Suppressor macrophage treated with lipopolysaccharide for 4 hours (primary cell): Measurements from ENCODE around the gene TPP2.
A peak's percentile ranks its signal among the peaks of the same experiment; 100 is the strongest.

ENCODE experiments used
- DNase-seq: peaks from one replicate; pipeline ENCODE4 v3.0.0-alpha.2; 2020

The TPP2 gene

DNA sequence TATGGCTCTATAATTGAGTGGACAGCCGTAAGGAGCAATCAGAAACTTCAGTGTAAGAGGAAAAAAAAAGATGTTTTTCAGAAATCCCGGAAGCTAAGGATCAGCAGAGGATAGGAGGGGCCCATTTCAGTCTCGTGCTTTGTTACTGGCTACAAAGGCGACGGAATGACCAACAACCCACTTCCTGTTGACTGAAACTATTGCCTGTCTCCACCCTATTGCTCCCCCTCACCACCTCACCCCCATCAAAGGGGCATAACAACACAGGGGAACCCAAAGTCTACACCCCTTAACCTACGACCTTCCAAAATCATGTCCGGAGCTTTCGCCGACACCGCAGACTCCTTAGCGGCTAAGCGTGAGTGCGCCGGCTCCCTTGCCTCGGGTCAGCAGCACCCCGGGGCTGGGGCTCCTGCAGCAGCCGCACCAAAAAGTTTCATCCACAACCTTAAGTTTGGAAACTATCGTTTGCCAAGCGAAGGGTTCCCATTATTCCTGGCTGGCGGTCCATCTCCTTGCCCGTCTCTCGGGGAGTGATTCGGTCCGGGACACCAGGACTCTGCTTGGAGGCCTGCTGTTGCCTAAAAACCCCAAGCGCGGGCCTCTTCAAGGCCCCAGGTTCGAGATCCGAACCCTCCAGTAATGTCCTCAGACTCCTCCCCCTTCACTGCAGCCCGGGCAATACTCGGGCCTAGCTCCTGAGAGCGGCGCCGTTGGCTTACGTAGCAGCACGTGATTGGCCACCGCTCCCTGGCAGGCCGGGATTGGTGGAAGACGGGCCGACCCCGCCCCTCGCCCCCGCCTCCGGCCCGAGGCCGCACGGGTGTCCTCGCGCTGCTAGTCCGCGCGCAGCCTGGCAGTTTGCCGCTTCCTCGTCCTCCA is at the start of gene TPP2:
Gene TPP2, plus strand, starts transcription at position 840 of the 882 bp plus-strand sequence. CDS start 53 bp downstream, outside the sequence.
- peak; percentile 100 for DNase-seq

DNA sequence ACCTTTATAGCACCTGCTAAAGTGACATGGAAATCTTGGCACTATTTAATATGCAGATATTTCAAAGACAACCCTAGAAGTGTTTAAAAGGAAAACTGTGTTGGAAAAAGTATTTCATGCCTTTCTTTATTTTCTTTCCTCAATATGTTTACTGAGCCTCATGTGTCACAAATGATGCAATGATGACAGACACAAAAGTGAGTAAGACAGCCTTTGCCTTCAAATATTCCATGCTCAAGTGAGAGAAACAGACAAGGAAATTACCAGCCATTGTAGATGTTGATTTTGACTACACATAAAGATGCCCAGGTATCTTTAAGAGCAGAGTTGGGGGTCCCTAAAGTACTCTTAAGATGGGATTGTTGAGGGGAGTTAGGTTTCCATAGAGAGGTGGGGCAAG is 48.0 kb upstream of the TPP2 start:
- peak; percentile 5 for DNase-seq

- no peak for DNase-seq
These were observed 46.3 kb upstream of the TPP2 start for GRCh38 chr13:102550507-102550906.

DNA sequence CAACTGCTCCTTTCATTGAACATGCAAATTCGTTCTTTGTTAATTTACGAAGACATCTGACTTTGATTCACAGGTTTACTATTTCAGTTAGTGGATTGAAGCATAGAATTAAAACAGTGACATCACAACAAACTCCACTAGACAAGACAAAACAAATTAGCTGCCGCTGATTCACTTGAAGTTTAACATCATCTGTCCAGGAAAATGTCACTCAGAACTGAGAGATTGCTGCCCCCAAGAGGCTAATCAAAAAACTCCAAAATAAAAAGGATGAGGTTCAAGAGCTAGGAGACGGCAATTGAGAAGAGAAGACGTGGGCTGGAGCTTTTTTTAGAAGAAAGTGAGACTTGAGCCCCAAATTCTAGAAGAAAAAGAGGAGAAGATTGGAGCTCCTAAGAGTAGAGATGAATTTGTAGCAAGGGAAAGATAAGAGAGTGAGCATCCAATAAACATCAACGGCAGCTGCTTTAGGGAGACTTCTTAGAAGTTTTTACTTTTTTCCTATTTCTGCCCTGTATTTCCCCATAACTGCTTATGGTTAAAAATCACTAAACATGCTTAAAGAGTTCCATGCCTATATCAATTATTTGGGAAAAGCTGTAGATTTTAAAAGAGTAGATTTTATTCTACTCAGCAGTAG is 40.8 kb upstream of the TPP2 start:
- peak; percentile 28 for DNase-seq

DNA sequence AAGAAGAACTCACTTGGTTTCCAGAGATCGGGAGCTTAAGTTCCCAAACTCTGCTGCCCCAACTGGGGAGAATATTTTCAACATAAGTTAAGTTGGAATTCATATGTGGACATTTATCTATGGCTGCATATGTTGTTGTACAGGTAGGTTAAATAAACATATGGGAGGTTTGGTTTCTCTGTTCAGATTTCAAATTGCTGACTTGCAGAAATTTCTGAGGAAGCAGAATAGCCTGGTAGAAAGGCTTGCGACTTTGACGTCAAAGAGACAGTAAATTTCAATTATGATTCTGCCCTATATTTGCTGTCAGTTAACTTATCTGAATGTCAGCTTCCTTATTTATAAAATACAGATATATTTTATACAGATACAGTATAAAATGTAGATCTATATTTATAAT is 40.0 kb upstream of the TPP2 start:
- DNase-seq: no peak

GRCh38 chr13:102558029-102558428 is 38.8 kb upstream of the TPP2 start:
- DNase-seq: no peak

DNA sequence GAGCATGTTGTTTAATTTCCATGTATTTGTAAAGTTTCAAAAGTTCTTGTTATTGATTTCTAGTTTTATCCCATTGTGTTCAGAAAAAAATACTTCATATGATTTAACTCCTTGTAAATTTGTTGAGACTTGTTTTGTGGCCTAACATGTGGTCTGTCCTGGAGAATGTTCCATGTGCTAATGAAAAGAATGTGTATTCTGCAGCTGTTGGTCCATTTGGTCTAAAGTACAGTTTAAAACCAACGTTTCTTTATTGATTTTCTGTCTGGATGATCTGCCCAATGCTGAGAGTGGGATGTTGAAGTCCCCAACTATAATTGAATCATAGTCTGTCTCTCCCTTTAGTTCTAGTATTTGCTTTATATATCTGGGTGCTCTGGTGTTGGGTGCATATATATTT is 34.9 kb upstream of the TPP2 start:
- no peak for DNase-seq

DNA sequence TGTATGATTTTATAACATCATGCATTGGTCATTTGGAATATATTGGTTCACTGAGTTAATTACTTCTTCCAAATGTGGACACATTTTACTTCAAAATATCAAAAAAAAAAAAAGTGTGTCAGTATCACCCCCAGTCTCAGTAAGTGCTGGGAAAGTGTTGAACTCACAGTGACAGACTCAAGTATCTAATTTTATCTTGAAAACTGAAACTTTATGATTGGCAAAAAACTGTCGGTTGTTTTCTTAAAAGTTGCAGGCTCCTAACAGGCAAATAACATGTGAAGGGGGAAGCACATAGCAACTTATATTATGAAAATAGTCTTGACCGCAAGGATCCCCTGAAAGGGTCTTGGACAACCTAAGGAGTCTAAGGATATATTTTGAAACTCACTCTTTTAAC is 33.5 kb upstream of the TPP2 start:
- DNase-seq: no peak

- no peak for DNase-seq
These were observed 32.2 kb upstream of the TPP2 start for GRCh38 chr13:102564564-102564963.

GRCh38 chr13:102566513-102566912 is 30.3 kb upstream of the TPP2 start:
- DNase-seq: no peak

DNA sequence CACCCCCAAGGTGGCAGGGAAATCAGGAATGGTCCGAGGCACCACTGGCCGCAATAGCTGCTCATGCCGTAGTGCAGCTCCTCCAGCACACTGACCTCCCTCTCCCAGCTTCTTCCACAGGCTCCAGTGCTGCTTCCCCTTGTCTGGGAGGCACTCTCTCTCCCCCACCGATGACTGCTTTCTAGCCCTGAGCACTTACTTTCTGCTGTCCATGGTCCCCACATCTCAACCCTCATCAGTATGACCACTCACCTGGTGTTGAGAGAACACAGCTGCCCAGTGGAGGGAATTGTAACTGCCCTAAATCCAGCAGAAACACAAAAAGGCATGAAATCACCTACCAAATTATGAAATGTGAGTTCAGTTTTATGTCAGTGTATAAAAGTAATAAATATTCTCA is 28.9 kb upstream of the TPP2 start:
- DNase-seq: no peak

GRCh38 chr13:102569488-102569887 is 27.3 kb upstream of the TPP2 start:
- no peak for DNase-seq

DNA sequence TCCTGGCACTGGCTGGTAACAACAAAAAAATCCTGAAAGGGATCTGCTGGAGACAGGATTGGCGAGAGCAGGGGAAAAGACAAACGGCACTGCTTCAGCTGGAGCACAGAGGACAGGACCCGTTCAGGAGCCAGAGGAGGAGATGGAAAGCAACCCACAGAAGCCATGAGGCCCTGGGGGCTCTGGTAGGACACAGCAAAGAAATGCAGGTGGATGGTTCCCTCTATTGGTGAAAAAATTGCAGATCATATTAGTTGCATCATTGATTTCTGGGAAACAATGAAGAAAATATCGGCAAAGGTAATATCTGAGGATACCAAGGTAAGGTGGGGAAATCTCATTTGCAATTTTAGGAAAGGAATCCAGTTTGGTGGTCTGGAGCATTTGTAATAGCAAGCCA is 25.7 kb upstream of the TPP2 start:
- DNase-seq: no peak

DNA sequence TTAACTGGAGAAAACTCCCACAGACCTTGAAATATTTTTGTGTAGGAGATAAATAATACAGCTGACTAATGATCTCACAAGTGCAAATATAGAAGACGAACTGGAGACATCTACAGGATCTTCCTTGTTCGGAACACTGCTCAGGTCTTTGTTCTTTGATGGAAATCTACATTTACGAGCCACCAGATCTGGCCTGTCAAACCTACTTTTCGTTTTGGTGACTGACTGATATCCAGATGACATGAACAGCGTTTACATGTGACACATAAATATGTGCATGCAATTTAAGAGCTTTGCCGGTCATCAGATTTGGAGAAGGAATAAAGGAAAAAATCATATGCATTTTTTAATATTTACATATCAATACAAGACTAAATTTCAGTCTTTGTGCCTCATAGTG is 24.5 kb upstream of the TPP2 start:
- no peak for DNase-seq

- DNase-seq: peak; percentile 84
These were observed 16.1 kb upstream of the TPP2 start for GRCh38 chr13:102580552-102581169.

DNA sequence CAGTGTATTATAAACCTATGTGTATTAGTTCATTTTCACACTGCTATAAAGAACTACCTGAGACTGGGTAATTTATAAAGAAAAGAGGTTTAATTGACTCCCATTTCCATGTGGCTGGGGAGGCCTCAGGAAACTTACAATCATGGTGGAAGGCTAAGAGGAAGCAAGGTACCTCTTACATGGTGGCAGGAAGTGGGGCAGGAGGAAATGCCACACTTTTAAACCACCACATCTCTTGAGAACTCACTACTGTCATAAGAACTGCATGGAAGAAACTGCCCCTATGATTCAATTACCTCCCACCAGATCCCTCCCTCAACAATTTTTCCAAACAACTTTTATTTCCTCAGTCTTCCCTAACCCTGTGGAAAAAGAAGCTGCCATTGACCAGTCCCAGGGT is 14.5 kb upstream of the TPP2 start:
- no peak for DNase-seq

- DNase-seq: peak; percentile 83
These were observed 12.4 kb upstream of the TPP2 start for GRCh38 chr13:102584434-102584833.

GRCh38 chr13:102586615-102587014 is 10.2 kb upstream of the TPP2 start:
- DNase-seq: no peak

- DNase-seq: no peak
These were observed 8.9 kb upstream of the TPP2 start for GRCh38 chr13:102587916-102588315.

- no peak for DNase-seq
These were observed 7.4 kb upstream of the TPP2 start for GRCh38 chr13:102589301-102589822.

- peak; percentile 68 for DNase-seq
These were observed 4.6 kb upstream of the TPP2 start for GRCh38 chr13:102591988-102592781.

DNA sequence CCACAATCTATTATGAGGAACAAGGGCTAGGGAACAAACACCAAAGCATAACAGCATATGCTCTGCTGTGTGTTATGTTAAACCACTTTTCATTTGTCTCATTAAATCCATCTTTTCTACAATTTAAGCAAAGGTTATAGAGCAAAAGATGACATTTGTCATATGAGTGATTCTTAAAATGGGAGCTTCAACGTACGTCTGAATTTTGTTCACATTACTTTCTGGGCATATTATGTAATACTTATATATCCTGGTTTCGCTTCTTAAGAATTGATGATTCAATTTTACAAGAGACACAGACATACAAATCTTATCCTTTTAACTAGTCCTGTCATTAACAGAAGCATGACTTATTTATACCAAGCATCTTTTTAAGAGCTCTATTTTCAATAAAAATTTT is 3.3 kb upstream of the TPP2 start:
- peak; percentile 55 for DNase-seq
